Activated naive CD4-positive, alpha-beta T cell treated with Interleukin-2 at 50 U/mL for 16 hours (primary cell): ENCODE data around the gene SMTN.
"Not testable (repeated sequence)": the region's sequence is repeated elsewhere in the genome, so short reads cannot be mapped to it uniquely, and the experiment has no call there.

Experiments used
- DNase-seq: peaks from one replicate; pipeline ENCODE4 v3.0.0-alpha.2; 2020

SMTN gene

DNA sequence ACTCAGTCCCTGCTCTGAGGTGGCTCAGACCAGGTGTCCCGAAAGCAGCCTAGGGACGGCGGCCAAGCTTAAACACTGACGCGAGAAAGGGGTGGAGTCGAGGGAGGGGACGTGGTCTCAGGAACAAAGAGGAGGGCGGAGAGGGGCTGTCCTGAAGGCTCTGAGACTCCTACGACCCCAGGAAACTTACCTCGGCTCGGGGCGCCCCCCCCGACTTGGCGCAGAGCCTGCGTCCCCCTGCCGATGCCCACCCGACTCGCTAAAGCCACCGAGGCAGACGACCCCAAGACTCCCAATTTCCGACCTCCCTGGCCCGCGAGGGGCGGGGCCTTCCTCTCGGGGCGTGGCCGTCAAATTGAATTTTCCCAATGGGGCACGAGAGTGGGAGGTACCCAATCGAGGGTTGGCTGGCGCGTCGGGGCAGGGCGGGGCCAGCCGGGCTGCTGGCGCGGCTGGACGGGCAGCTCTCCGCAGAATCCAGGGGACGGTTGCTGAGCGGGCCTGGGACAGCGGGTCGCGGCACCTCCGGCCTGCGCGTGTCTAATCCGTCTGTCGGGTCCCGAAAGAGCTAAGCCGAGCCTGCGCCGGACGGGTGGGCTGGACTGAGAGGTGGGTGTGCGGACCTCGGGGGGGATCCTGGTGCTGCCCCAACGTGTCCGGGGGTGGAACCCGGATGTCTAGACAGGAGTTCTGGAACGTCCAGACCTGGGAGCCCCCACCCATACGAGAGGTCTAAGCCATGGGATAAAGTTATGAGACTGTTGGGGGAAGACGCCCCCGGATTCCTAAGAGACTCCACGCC lies at the start of gene SMTN:
Gene SMTN, plus strand, starts transcription at position 471 of the 802 bp plus-strand sequence. CDS start 1,941 bp downstream, outside the sequence.
- DNase-seq: peak; percentile 91

- no peak for DNase-seq
Measured at GRCh38 chr22:31036671-31037550, 44.2 kb upstream of the SMTN start.

GRCh38 chr22:31038686-31039085 lies 42.4 kb upstream of the SMTN start:
- DNase-seq: no peak

DNA sequence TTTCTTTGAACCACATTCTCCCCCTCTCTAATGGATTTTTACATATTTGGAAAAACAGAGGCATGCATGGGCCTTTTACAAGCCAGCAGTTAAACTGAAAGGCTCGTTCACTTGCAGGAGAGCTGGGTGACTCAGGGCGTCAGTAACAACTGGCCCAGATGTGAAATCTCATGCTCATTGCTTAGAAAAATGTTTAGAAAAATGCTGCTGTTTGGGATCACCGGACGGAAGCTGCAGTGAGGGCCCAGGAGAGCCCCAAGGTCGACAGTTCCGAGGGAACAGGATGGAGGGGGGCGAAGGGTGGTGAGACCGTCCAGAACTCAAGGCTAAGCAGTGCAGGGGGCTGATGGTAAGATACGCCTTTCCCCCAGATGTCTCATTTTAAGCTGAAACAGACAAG lies 41.7 kb upstream of the SMTN start:
- no peak for DNase-seq

DNA sequence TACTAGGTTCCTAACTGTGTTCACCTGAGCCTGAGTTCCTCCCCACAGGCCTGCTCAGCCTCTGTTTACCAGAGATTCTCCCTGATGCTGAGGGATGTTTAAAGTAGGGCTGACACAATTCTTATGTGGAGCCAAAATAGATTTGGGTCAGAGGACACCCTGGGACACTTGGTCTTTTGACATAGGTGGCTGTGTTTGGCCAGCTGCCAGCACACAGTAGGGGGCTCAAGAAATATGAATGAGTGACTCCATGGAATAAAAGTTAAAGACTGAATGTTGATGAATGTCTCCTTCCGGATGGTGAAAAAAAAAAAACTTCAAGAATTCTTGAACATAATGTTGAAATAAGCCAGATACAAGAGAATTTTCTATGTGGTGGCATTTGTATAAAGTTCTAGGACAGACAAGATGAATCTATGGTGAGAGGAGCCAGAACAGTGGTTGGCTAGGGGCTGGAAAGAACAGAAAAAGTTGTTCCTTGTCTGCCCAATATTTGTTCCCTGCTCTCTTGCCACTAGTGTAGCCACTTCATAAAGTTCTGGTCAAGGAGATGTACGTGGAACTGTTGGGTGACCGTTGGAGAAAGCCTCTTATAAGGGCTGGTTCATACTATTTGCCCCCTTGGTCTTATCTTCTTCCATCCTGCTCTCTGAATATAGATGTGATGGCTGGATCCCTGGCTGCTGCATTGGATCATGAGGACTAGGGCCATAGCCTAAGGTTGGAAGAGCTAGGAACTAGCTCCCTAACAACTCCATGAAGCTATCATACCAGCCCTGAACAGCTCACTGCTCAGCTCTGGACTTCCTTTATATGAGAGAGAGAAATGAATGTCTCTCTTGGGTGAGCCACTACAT lies 40.3 kb upstream of the SMTN start:
- no peak for DNase-seq

DNA sequence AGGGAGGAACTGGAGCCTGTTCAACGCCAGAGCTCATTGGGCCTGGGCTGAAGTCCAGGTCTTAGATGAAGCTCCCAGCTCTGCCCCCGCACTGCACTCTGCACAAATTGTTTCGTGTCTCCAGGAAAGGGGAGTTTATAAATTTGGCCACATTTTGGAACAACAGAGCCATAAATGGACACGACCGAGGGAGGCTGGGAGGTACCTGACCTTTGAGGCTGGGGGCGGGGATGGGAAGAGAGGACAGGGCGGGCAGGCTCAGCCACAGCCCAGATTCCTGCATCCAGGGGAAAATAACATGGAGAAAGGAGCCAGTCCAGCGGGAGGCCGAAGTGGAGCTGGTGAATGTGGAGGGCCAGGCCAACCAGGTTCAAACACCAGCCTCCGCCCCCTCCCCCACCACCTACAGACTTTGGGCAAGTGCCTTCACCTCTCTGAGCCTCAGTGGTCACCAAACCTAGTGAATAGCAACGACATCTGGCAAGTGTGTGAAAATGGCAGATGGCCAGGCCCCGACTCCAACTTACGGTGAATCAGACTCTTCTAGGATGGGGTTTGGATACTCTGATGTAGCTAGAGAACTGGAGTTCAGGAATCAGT lies 36.8 kb upstream of the SMTN start:
- no peak for DNase-seq

GRCh38 chr22:31045900-31046538 lies 35.1 kb upstream of the SMTN start:
- no peak for DNase-seq

- DNase-seq: no peak
Measured at GRCh38 chr22:31046539-31047226, 34.4 kb upstream of the SMTN start.

GRCh38 chr22:31048570-31048969 lies 32.5 kb upstream of the SMTN start:
- no peak for DNase-seq

DNA sequence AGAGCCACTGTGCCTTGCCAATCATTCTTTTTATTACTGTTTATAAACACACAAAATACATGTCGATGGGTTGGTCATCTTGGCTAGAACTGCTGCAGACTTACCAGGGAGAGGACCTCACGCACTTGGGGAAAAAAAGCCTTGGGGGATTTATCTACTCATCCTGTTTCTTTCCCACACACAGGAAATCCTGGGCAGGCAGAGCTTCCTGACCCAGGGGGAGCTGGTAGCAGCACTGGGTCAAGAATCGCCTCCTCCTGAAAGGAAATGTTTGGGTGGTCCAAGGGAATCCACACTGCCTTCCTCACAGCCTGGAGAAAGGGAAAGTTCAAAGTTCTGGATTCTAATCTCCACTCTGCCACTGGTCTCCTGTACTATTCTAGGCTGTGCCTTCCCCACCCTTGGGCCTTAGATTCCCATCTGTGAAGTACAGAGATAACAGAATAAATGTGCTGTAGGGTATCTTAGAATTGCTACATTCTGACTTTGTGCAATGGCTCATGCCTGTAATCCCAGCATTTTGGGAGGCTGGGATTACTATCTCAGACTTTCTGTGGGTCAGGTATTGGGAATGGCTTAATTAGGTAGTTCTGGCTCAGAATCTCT lies 31.2 kb upstream of the SMTN start:
- DNase-seq: no peak

DNA sequence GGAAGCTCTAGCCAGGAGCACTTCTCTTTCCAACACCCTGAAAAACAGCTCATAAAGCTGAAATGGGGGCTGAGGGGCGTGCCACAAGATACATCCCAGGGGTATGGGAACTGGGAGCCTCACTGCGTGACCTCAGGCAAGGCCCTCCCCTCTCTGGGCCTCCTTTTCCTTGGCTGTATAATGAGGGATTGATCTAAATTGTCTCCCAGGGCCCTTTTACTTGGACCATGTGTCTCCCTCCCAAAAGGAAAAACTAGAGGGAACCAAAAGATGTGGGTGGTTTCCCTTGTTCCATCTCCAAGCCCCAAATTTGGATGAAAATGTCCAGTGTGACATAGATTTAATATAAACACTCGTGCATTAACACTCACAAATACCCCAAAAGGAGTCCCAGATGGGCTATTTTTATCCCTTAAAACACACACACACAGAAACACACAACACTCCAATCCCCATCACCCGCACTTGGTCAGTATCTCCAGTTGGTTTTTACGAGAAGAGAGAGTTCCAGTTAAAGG lies 25.9 kb upstream of the SMTN start:
- DNase-seq: no peak

GRCh38 chr22:31055635-31056159 lies 25.4 kb upstream of the SMTN start:
- no peak for DNase-seq

DNA sequence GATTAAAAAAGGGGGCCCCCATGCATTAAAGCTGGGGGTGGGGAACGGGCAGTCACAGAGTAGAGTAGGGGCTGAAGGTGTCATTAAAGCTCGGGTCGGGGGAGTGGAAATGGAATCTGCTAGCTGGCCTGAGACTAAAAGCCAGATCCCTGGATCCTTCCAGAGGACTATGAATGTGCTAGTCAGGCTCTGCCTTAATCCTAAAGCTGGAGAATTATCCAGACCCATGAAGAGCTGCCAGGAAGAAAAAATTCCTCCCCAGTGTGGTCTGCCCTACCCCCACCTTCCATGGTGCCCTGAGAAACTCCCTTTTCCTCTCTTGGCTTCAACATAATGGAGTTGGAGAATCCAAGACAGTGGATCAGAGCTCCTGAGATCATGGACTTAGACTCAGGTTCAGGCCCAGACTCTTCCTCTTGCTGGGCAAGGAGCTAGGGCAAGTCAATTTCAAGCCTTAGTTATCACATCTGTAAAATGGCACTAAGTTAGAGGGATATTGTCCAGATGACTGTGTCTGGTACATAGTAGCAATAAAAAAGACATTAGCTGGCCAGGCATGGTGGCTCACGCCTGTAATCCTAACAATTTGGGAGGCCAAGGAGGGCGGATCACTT lies 24.0 kb upstream of the SMTN start:
- no peak for DNase-seq

GRCh38 chr22:31059663-31060062 lies 21.5 kb upstream of the SMTN start:
- not testable (repeated sequence) for DNase-seq

DNA sequence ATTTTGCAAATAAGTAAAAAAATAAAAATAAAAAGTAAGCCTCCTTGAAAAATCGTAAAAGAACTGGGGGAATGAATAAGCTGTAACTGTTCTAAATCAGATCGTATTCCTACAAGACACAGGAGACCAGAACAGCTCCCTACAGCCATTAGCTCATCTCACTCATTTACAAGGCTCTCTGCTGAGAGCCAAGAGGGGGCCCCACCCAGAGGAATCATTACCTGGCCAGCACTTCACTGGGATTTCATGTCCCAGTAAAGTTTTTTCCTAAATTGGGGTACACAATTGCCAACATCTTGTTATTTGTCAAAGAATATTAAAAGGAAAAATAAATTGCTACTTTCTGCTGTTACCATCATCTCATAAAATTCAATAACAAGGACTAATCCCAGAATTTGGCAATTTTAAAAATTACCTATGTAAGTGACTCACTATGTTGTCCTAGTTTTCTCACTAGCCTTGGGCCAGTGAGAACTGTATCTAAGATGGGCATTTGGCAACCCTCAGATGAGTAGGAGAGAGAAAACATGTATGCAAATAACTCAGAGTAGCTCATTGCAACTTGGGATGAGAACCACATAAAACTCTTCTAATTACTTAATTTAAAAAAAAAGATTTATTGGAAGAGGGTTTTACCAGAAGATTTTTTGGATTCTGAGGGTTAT lies 18.4 kb upstream of the SMTN start:
- DNase-seq: no peak

- DNase-seq: no peak
Measured at GRCh38 chr22:31064369-31064768, 16.7 kb upstream of the SMTN start.

DNA sequence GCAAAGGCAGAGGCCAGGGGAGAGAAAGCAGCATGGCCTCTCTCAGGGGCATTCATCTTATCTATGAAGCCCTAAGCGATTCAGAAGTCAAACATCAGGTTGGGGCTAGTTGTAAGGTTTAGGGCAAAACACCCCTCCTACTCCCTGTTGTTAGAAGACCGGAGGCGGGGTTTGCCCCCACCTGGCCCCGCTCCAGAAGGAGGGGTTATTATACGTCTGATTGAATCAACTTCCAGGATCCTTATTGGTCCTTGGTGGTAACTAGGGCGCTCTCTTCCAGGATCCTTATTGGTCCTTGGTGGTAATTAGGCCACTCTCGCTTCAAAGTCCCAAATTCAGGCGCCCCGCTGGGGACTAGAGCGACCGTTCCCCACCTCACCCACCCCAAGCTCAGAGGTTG lies 12.1 kb upstream of the SMTN start:
- no peak for DNase-seq

DNA sequence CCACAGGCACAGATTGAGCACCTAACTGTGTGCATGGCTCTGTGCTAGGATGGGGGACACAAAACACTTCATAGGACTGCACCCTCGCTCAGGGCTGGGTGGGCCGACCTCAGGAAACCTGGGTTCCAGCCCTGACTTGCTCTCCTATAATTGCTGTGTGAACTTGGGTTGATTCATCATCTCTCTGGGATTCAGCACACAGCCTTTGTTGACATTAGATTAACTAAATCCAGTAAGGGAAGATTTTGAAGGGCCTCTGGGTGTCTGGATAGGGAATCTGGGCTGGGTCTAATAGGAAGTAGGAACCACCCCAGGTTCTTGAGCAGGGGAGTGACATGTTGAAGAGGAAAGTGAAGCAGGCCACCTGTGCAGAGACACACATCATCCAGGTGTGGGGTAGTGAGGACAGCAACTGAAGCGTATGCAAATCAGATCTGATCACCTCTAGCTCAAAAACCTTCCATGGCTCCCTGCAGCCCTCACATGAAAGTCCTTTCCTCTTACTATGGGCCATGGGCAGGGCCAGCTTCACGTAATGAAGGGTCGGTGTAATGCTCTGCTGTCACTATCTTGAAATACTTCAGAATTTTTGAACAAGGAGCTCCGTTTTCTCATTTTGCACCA lies 11.3 kb upstream of the SMTN start:
- DNase-seq: not testable (repeated sequence)

- DNase-seq: not testable (repeated sequence)
Measured at GRCh38 chr22:31073125-31073524, 8.0 kb upstream of the SMTN start.
